HS-27A (cell line): ENCODE results near the gene TMEM151A.

Experiments
- DNase-seq: peaks from one replicate; pipeline ENCODE4 v3.0.0-alpha.2; 2012; ENCODE audit warnings: low read depth, missing footprints

TMEM151A gene

GRCh38 chr11:66337103-66337899 lies 45.6 kb downstream of the TMEM151A start:
- no peak for DNase-seq

- DNase-seq = no peak
Measured at GRCh38 chr11:66338276-66339161, 46.8 kb downstream of the TMEM151A start.

- no peak for DNase-seq
Measured at GRCh38 chr11:66339162-66339675, 47.5 kb downstream of the TMEM151A start.

- no peak for DNase-seq
Measured at GRCh38 chr11:66339686-66340483, 48.2 kb downstream of the TMEM151A start.

- DNase-seq = no peak
Measured at GRCh38 chr11:66340596-66341501, 49.2 kb downstream of the TMEM151A start.

DNA sequence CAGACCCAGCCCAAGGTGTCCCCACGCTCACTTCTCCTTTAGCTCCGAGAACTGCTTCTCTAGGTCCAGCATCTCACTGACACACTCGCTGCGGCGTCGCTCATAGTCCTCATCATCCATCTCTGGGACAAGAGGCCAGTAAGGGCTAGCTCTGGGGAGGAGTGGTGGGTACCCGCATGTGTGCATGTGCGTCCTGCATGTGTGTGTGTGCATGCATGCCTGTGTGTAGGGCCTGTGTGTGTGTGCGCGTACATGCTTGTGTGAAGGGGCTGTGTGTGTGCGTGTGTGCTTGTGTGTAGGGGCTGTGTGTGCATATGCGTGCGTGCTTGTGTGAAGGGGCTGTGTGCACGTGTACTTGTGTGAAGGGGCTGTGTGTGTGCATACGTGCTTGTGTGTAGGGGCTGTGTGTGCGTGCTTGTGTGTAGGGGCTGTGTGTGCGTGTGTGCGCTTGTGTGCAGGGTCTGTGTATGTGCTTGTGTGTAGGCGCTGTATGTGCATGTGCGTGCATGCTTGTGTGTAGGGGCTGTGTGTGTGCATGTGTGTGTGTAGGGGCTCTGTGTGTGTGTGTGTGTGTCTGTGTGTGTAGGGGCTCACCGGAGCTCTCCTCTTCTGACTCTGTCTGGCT lies 49.9 kb downstream of the TMEM151A start:
- DNase-seq = no peak

DNA sequence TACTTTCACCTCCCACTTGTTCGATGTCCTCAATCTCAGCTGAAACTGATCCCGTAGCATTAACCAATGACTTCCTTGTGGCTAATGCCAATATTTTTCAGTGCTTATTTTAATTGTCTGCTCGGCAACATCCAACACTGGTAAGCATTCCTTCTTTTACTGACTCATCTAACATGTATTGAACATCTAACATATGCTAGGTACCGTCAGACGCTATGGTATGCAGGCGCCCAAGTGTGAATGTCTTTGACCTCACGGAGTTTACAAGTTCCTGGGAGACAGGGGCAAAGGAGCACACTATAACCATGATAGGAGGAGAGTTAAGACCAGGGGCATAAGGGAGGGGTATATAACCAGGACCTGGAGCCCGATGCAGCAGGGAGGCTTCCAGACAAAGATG lies 51.5 kb downstream of the TMEM151A start:
- DNase-seq = no peak

GRCh38 chr11:66344550-66345315 lies 53.0 kb downstream of the TMEM151A start, which contains the start of gene BRMS1:
TSS of gene BRMS1 (minus strand) at chr11:66345104. CDS start at chr11:66342234, 2,870 bp downstream.
- peak; percentile 88 for DNase-seq

DNA sequence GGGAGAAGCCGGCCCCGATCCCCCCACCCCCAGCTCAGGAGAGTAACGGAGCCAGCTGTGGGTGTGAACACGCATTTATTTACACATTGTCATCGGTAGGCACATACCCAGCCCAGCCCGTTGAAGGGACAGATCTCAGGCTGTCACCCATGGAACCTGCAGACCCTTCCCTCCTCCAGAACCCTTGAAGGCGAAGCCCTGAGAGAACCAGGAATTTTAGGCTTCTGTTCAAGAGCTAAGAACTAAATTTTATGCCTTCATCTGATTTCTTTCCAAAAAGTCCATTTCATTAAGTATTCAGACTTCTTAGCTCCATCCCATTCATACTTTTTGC lies 53.6 kb downstream of the TMEM151A start:
- no peak for DNase-seq
